HFF-Myc (cell line): ENCODE data around the gene OR52B6.

ENCODE experiments used
- DNase-seq: peaks from one replicate; pipeline ENCODE4 v3.0.0-alpha.2; 2011; ENCODE audit warnings: low read depth; ENCODE audit errors: extremely low read depth
- H3K4me3 ChIP-seq: replicated peaks from 2 replicates; pipeline ENCODE4 v1.5.1; 2011; ENCODE audit warnings: low read depth, mild to moderate bottlenecking, control low read depth, low read length
- CTCF ChIP-seq: IDR thresholded peaks from 2 replicates; pipeline ENCODE4 v1.5.1; 2012; ENCODE audit warnings: mild to moderate bottlenecking, low read depth, low read length, control low read depth; ENCODE audit errors: missing control alignments

OR52B6 gene

DNA sequence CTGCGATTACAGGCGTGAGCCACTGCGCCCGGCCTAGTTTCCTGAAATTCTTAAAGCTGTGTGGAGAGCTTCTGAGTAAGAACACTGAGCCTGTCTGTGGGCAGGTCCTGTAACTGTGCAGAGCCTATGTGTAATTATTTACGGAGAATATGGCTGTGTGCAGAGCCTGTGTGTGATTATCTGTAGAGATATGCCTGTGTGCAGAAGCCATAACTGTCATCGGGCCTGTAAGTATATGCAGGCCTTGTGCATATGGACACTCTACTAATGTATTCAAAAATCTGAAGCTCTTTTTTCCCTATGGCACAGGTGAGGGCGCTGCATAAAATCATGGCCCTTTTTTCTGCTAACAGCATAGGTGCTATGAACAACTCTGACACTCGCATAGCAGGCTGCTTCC, at the start of gene OR52B6:
Gene OR52B6 (plus strand): TSS at position 301 of the 400 bp plus-strand sequence. CDS start 0 bp downstream, at position 301.
- no peak for TF ChIP-seq CTCF
- DNase-seq: no peak
- no peak within 1 kb of the TSS for H3K4me3 ChIP-seq

DNA sequence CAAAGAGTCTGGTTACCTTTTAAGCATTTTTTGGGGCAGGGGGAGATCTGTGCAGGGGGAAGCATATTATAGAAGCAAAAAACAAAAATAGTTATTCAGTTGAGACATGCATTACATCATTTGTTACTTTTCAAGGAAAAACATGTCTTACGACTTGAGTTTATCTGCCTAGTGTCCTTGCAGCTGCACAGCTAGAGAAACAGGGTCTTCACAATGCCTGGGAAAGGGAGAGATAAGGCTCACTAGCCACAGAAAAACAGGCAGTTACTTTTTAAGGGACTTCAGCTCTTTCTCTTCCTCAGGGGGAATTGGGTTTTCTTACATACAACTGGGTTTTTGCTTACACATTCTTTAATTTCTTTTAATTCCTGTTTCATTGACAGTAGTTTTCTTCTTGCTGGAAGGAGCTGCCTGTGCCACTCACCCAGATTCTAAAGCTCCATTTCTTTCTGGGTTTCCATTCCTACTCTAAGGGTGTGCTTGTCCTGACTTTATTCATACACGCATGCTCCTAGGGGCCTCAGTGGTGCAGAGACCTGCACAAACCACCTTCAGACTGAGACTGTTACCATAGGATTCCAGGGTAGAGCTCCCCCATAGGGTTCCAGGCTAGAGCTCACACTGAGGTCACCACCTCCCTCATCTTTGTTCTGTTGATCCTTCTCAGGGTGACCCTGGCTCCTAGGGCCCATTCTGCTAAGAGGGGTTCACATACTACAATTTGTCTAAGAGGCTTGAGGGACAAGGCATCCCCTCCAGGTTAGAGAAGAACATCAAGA, 49.4 kb upstream of the OR52B6 start:
- no peak for DNase-seq
- no peak overlapping the region for H3K4me3 ChIP-seq
- TF ChIP-seq CTCF: no peak

DNA sequence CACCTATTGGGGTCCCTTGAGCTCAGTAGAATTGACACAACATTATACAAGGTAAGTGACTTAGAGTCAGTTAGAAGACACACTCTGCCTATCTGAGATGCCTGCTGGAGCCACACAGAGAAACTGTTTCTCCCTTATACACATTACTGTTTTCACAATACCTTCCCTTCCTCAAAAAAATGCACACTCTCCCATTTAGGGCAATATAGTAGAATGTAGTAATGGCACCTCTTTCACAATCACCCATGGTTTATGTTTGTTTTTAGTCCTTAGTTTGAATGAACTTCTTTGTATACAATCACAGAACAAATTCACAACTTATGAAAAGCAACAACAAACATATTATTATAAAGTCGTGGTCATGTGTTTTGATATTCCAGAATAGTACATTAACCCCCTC, 46.6 kb upstream of the OR52B6 start:
- no peak for DNase-seq
- TF ChIP-seq CTCF: no peak
- no peak overlapping the region for H3K4me3 ChIP-seq

- no peak for TF ChIP-seq CTCF
- no peak overlapping the region for H3K4me3 ChIP-seq
- DNase-seq: no peak
Observed at GRCh38 chr11:5536482-5536881, 44.2 kb upstream of the OR52B6 start.

- no peak overlapping the region for H3K4me3 ChIP-seq
- no peak for DNase-seq
- no peak for TF ChIP-seq CTCF
Observed at GRCh38 chr11:5541427-5541826, 39.2 kb upstream of the OR52B6 start.

DNA sequence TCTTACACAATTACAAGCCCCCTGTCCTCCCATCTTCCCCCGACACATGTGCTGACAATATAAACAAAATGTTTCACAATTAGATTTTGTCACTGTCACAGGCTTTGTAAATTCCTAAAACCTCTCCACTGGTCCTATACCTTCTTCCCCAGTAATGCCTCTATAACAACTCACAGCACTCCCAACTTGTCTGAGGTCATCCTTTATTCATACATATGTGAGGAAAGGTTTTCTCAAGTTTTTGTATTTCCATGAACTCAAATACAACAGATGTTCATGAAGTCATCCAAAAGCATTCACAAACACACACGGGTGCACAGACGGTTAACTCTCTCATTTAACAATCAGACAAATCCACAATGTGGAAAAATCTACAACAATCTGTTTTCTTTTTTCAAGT, 34.2 kb upstream of the OR52B6 start:
- H3K4me3 ChIP-seq: no peak overlapping the region
- no peak for DNase-seq
- no peak for TF ChIP-seq CTCF

- DNase-seq: no peak
- TF ChIP-seq CTCF: no peak
- no peak overlapping the region for H3K4me3 ChIP-seq
Observed at GRCh38 chr11:5547982-5548381, 32.7 kb upstream of the OR52B6 start.
